ENCODE measurements around the gene ATXN7L2. TPM values are rescaled to one million over a fixed set of nuclear protein-coding genes. Genes with fewer than 3 reads are reported as not detected.

ATXN7L2 gene
- total and polyA plus RNA-seq, 2 experiments from 2014 or later = 6.6 to 9.3 TPM

DNA sequence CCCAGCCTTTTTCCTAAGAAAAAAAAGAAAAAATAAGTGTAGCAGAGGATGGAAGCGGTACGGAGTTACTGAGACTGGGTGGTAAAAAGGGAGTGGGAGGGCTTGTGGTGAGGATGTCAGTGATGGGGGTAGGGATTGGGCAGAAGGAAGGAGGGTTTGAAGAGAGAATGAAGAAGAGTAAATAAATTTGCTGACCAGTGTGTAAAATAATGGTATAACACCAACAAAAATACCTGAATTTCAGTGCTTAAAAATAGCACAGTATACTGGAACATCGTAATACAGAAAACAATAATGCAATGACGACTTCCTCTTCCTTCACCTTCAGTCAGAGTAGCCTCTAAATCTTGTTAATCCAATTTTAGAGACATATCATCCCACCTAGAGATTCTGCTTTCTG is 36.2 kb upstream of the ATXN7L2 start:
- H3K36me3 ChIP-seq (replicated peaks; ENCODE audit: insufficient read depth, low read depth) = no peaks in the 10 kb centered on the region
- H3K79me2 ChIP-seq = no peaks in the 10 kb centered on the region
- no peak overlapping the region for H2AFZ ChIP-seq
- no peaks in the 10 kb centered on the region for H3K4me1 ChIP-seq (ENCODE audit: insufficient read depth)
- H3K27me3 ChIP-seq = peaks cover 12% of the 10 kb centered on the region
- TF ChIP-seq EZH2phosphoT487 (IDR thresholded peaks at IDR 0.05; ENCODE audit: low read depth, severe bottlenecking, unreplicated experiment) = no peak
- no peak for TF ChIP-seq EZH2 (IDR thresholded peaks at IDR 0.05; ENCODE audit: borderline replicate concordance)
- TF ChIP-seq, protein P1, sequence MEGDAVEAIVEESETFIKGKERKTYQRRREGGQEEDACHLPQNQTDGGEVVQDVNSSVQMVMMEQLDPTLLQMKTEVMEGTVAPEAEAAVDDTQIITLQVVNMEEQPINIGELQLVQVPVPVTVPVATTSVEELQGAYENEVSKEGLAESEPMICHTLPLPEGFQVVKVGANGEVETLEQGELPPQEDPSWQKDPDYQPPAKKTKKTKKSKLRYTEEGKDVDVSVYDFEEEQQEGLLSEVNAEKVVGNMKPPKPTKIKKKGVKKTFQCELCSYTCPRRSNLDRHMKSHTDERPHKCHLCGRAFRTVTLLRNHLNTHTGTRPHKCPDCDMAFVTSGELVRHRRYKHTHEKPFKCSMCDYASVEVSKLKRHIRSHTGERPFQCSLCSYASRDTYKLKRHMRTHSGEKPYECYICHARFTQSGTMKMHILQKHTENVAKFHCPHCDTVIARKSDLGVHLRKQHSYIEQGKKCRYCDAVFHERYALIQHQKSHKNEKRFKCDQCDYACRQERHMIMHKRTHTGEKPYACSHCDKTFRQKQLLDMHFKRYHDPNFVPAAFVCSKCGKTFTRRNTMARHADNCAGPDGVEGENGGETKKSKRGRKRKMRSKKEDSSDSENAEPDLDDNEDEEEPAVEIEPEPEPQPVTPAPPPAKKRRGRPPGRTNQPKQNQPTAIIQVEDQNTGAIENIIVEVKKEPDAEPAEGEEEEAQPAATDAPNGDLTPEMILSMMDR (IDR thresholded peaks at IDR 0.05; ENCODE audit: poor library complexity) = no peak
- DNase-seq (ENCODE audit: low spot score) = no peak
- no peaks in the 10 kb centered on the region for H4K20me1 ChIP-seq (ENCODE audit: insufficient read depth, poor library complexity, severe bottlenecking)
- no peaks in the 10 kb centered on the region for H3K9me3 ChIP-seq (ENCODE audit: low read depth)
- H3K27ac ChIP-seq = no peak overlapping the region
- H3K4me3 ChIP-seq = no peak overlapping the region
- no peaks in the 10 kb centered on the region for H3K9me2 ChIP-seq (replicated peaks; ENCODE audit: insufficient read depth)
- 77% methylated on average over 4 of the region's 4 CpGs for WGBS (ENCODE audit: low lambda C conversion rate, missing lambda C conversion rate)
- H3K4me2 ChIP-seq = no peak overlapping the region

DNA sequence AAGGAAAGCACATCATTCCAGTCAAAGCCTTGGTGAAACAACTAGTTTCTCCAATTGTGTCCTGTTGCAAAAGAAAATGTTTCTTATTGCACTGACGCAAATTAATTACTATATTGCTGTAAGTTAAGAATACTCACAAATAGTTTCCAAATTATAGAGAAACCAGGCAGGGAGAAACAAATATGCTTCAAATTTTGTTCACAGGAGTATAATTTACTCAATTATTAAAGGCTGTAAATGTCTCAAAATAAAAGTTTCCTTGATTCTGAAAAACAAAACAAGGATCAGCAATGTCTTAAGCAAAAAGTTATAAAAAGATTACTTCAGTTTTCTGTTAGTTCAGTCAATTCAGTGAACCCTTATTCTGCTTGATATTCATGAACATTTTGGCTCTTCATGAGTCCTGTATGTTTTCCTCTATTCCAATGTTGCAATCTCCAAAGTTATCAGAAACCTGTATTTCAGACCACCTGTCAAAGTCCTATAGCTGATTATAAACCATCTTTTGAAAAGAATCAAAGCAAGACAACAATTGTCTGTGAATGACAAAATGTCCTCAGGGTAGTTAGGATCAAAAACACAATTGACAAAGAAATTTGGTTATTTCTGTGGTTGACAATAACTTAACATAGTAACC is 29.1 kb upstream of the ATXN7L2 start:
- H3K4me3 ChIP-seq = no peak overlapping the region
- no peaks in the 10 kb centered on the region for H3K9me2 ChIP-seq (replicated peaks; ENCODE audit: insufficient read depth)
- peaks cover 8% of the 10 kb centered on the region for H3K27me3 ChIP-seq
- WGBS (ENCODE audit: low lambda C conversion rate, missing lambda C conversion rate) = 90% methylated on average over 1 of the region's 1 CpG
- TF ChIP-seq, protein P1 (IDR thresholded peaks at IDR 0.05; ENCODE audit: poor library complexity) = no peak
- TF ChIP-seq EZH2 (IDR thresholded peaks at IDR 0.05; ENCODE audit: borderline replicate concordance) = no peak
- no peak for TF ChIP-seq EZH2phosphoT487 (IDR thresholded peaks at IDR 0.05; ENCODE audit: low read depth, severe bottlenecking, unreplicated experiment)
- H2AFZ ChIP-seq = no peak overlapping the region
- H3K4me2 ChIP-seq = no peak overlapping the region
- no peak overlapping the region for H3K27ac ChIP-seq
- no peaks in the 10 kb centered on the region for H3K9me3 ChIP-seq (ENCODE audit: low read depth)
- no peaks in the 10 kb centered on the region for H3K79me2 ChIP-seq
- no peak for DNase-seq (ENCODE audit: low spot score)
- no peaks in the 10 kb centered on the region for H4K20me1 ChIP-seq (ENCODE audit: insufficient read depth, poor library complexity, severe bottlenecking)
- H3K4me1 ChIP-seq (ENCODE audit: insufficient read depth) = no peaks in the 10 kb centered on the region
- no peaks in the 10 kb centered on the region for H3K36me3 ChIP-seq (replicated peaks; ENCODE audit: insufficient read depth, low read depth)

DNA sequence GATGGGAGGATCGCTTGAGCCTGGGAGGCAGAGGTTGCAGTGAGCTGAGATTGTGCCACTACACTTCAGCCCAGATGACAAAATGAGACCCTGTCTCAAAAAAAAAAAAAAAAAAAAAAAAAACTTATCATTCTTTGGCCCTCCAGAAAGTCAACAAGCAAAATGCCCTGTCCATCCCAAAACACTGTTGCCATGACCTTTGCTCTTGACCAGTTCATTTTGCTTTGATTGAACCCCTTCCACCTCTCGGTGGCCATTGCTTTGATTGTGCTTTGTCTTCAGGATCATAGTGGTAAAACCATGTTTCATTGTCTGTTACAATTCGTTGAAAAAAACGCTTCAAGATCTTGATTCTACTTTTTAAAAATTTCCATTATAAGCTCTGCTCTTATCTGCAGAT is 25.9 kb upstream of the ATXN7L2 start:
- no peaks in the 10 kb centered on the region for H3K4me1 ChIP-seq (ENCODE audit: insufficient read depth)
- no peaks in the 10 kb centered on the region for H3K9me3 ChIP-seq (ENCODE audit: low read depth)
- H3K36me3 ChIP-seq (replicated peaks; ENCODE audit: insufficient read depth, low read depth) = no peaks in the 10 kb centered on the region
- H3K9me2 ChIP-seq (replicated peaks; ENCODE audit: insufficient read depth) = no peaks in the 10 kb centered on the region
- H2AFZ ChIP-seq = no peak overlapping the region
- peaks cover 22% of the 10 kb centered on the region for H3K27me3 ChIP-seq
- TF ChIP-seq EZH2phosphoT487 (IDR thresholded peaks at IDR 0.05; ENCODE audit: low read depth, severe bottlenecking, unreplicated experiment) (no peak), EZH2 (IDR thresholded peaks at IDR 0.05; ENCODE audit: borderline replicate concordance) (no peak)
- TF ChIP-seq, protein P1 (IDR thresholded peaks at IDR 0.05; ENCODE audit: poor library complexity) = no peak
- H3K79me2 ChIP-seq = no peaks in the 10 kb centered on the region
- 86% methylated on average over 4 of the region's 4 CpGs for WGBS (ENCODE audit: low lambda C conversion rate, missing lambda C conversion rate)
- no peak overlapping the region for H3K4me2 ChIP-seq
- no peak overlapping the region for H3K27ac ChIP-seq
- no peak overlapping the region for H3K4me3 ChIP-seq
- DNase-seq (ENCODE audit: low spot score) = no peak
- no peaks in the 10 kb centered on the region for H4K20me1 ChIP-seq (ENCODE audit: insufficient read depth, poor library complexity, severe bottlenecking)

Data from hepatocyte (in vitro differentiated cells).